HG03159 (cell line): ENCODE data around the gene SRPK1.

Experiments
- ATAC-seq: cut with Tn5 transposase; IDR thresholded peaks from one replicate; pipeline ENCODE4 v1.9.1; 2021; ENCODE audit warnings: mild to moderate bottlenecking, moderate library complexity; ENCODE audit not compliant: unreplicated experiment

SRPK1 gene

GRCh38 chr6:35786272-35786671, 134.6 kb downstream of the SRPK1 start:
- no peak for ATAC-seq

GRCh38 chr6:35784200-35784599, 136.7 kb downstream of the SRPK1 start:
- ATAC-seq = no peak
